Measurements from ENCODE around the gene SCN10A. TPM values are rescaled to one million over a fixed set of nuclear protein-coding genes. Genes with fewer than 3 reads are reported as not detected.

SCN10A gene
- total RNA-seq, 1 experiment from 2014 or later = not detected

GRCh38 chr3:38658841-38659240, 157.2 kb downstream of the SCN10A start:
- CTCF ChIA-PET = interaction anchor here (0.6 to 0.7 kb wide), 2 partner anchors 158 to 374 kb away, joined by 3 to 5 read pairs; no protein-coding TSS in a partner anchor
- Mint-ChIP-seq H3K9me3 (ENCODE audit: low read depth, unreplicated experiment) (peaks cover 8% of the 10 kb centered on the region), H3K4me1 (ENCODE audit: low read depth, unreplicated experiment) (no peaks in the 10 kb centered on the region), H3K27ac (ENCODE audit: unreplicated experiment) (no peak overlapping the region), H3K27me3 (ENCODE audit: unreplicated experiment) (peaks cover 67% of the 10 kb centered on the region), H3K36me3 (ENCODE audit: insufficient read depth, unreplicated experiment) (no peaks in the 10 kb centered on the region), H3K4me3 (ENCODE audit: low read depth, unreplicated experiment) (no peak overlapping the region)
- no TSS peak for BruUV-seq (replicated peaks)
- TF ChIP-seq CTCF (IDR thresholded peaks at IDR 0.05; ENCODE audit: unreplicated experiment) = no peak
- intact Hi-C loops (cut with micrococcal nuclease; ENCODE audit: unreplicated experiment) = no loop called here
- DNase-seq = no peak

DNA sequence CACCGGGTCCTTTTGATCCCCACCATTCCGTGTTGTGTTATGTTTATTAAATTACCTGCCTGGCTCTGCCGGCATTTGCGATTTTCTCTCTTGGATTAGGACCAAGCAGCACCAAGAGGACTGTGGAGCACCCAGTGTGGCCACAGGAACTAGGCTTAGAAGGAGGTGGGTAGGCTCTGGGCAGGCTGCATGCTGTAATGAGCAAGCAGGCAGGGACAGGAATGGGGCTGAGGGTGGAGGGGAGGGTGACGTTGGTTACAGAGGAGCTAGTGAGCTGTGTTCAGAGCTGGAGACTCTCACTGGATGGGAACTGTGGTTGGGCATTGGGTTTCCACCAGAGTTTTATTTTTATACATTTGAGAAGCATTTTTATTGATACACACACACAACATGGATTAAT, 158.6 kb downstream of the SCN10A start:
- H3K36me3 Mint-ChIP-seq (ENCODE audit: insufficient read depth, unreplicated experiment) = no peaks in the 10 kb centered on the region
- no peak overlapping the region for H3K27ac Mint-ChIP-seq (ENCODE audit: unreplicated experiment)
- no TSS peak for BruUV-seq (replicated peaks)
- H3K9me3 Mint-ChIP-seq (ENCODE audit: low read depth, unreplicated experiment) = no peaks in the 10 kb centered on the region
- no peaks in the 10 kb centered on the region for H3K4me1 Mint-ChIP-seq (ENCODE audit: low read depth, unreplicated experiment)
- no peak overlapping the region for H3K4me3 Mint-ChIP-seq (ENCODE audit: low read depth, unreplicated experiment)
- intact Hi-C loops (cut with micrococcal nuclease; ENCODE audit: unreplicated experiment) = no loop called here
- peaks cover 67% of the 10 kb centered on the region for H3K27me3 Mint-ChIP-seq (ENCODE audit: unreplicated experiment)
- TF ChIP-seq CTCF (IDR thresholded peaks at IDR 0.05; ENCODE audit: unreplicated experiment) = no peak
- DNase-seq = no peak
- CTCF ChIA-PET = interaction anchor here (3.1 kb wide), 1 partner anchor 136 kb away, joined by 21 read pairs; no protein-coding TSS in a partner anchor

DNA sequence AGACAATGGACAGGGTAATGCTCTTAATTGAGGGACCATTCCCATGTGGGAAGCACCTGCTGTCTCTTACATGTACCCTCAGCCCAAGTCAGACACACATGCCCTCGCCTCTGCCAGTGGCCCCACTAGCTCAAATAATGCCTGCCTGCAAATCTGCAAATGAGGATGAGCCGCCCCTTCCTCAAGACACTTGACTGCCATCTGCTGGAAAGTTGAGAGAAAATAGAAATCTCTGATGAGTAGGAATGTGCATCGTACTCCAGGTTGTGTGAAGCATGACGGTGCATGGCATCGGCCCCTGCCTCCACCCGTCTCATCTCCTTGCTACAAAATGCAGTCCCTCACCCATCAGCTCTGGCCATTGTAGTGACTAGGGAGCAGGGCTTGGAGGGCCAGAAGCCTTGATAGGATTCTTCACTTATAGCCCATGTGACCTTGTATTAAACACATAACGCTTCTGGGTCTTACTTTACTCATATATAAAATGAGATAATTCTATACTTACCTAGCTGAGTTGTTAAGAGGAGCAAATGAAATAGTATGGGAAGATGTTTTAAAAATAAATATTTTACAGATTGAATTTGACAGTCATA, 160.2 kb downstream of the SCN10A start:
- H3K27ac Mint-ChIP-seq (ENCODE audit: unreplicated experiment) = no peak overlapping the region
- no TSS peak for BruUV-seq (replicated peaks)
- H3K9me3 Mint-ChIP-seq (ENCODE audit: low read depth, unreplicated experiment) = no peaks in the 10 kb centered on the region

More for the DNA sequence above, 160.2 kb downstream of the SCN10A start:
- intact Hi-C loops (cut with micrococcal nuclease; ENCODE audit: unreplicated experiment) = loop anchor here (1.0 kb wide), 1 partner anchor 135 kb away; no protein-coding TSS in a partner anchor
- CTCF ChIA-PET = interaction anchor here (0.6 to 3.1 kb wide), 3 partner anchors 135 to 677 kb away, joined by 4 to 21 read pairs (median 10); partner anchors contain the start of gene EXOG
- DNase-seq = peak; percentile 17
- Mint-ChIP-seq H3K36me3 (ENCODE audit: insufficient read depth, unreplicated experiment) (no peaks in the 10 kb centered on the region), H3K4me1 (ENCODE audit: low read depth, unreplicated experiment) (no peaks in the 10 kb centered on the region), H3K4me3 (ENCODE audit: low read depth, unreplicated experiment) (no peak overlapping the region), H3K27me3 (ENCODE audit: unreplicated experiment) (peaks cover 75% of the 10 kb centered on the region)
- TF ChIP-seq CTCF (IDR thresholded peaks at IDR 0.05; ENCODE audit: unreplicated experiment) = peak; percentile 47

All from Calu3 (cell line).